GM19438 (cell line): ENCODE results near the gene GALR1.

Experiments used
- ATAC-seq: cut with Tn5 transposase; IDR thresholded peaks from one replicate; pipeline ENCODE4 v1.9.1; 2021; ENCODE audit warnings: low read depth; ENCODE audit not compliant: unreplicated experiment

GALR1 gene

DNA sequence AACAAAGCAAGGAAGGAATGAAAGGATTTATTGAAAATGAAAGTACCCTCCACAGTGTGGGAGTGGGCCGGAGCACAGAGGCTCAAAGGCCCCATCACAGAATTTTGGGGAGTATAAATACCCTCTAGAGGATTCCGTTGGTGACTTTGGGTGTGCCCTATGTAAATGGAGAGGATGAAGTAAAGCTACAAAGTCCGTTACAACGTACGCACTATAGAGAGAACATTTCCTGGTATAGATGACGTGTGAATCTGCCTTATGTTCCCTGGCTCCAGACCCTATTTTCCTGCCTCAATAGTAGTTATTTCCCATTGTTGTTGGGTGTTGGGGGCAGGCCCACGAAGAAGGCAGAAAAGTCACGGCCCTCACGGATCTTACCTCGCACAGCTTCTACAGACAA lies 65.3 kb downstream of the GALR1 start:
- no peak for ATAC-seq

DNA sequence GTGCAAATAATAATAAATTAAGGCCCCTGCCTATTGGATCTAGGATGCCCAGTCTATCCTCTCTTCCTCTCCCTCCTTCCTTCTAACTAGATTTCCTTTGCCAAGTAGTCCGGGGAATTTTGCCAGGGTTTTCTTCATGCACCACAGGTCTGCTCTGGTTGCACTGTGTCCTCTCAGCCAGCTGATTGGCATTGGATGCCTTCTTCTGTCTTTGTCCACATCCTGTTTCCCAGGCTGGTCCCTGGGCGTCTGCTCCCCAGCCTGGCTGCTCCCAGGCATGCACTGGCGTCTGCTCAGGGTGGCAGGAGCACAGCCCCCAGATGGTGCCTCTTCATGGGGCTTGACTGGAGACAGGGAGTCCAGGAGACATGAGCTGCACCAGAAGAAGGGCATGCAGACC lies 66.4 kb downstream of the GALR1 start:
- ATAC-seq = no peak

DNA sequence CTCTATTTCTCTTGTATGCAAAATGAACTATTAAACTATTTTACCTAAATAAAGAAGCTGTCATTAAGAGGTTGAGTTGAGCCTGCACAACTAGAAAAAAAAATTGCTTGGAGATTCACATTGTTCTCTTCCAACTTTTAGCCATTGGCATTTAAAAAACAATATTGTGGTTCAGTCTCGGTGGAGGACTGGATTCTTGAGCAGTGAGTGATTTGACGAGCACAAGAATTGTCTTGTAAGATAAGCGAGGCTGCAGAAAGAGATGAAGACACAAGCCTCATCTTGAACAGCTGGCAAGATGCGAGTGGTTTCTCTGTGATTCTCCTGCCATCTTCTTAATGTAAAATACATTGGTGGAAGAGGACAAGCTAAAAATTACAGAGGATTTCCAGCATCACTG lies 67.0 kb downstream of the GALR1 start:
- no peak for ATAC-seq

DNA sequence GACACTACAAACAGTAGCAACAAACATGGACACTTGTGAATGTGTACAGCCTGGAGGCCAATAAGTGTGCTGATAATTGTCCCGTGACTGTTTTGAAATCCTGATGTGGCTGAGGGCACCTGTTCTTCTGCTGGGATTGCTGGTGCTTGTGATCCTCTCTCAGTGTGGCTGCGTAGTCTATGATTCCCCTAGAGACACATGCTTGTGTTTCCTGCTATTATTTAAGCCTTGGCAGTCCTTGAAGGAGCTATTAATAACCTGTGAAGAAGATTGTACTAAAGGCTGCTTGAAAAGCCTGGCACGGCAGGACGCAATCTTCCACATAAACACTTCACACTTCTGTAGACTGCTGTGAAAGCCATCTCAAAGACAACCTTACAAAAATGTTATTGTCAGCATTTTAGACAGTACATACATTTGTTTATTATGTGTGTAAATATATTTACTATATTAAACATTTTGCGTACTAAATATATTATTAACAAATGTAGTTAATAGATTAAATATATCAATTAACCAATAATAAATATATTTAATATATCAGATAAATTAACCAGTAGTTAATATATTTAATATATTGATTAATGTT lies 71.4 kb downstream of the GALR1 start:
- ATAC-seq = no peak

DNA sequence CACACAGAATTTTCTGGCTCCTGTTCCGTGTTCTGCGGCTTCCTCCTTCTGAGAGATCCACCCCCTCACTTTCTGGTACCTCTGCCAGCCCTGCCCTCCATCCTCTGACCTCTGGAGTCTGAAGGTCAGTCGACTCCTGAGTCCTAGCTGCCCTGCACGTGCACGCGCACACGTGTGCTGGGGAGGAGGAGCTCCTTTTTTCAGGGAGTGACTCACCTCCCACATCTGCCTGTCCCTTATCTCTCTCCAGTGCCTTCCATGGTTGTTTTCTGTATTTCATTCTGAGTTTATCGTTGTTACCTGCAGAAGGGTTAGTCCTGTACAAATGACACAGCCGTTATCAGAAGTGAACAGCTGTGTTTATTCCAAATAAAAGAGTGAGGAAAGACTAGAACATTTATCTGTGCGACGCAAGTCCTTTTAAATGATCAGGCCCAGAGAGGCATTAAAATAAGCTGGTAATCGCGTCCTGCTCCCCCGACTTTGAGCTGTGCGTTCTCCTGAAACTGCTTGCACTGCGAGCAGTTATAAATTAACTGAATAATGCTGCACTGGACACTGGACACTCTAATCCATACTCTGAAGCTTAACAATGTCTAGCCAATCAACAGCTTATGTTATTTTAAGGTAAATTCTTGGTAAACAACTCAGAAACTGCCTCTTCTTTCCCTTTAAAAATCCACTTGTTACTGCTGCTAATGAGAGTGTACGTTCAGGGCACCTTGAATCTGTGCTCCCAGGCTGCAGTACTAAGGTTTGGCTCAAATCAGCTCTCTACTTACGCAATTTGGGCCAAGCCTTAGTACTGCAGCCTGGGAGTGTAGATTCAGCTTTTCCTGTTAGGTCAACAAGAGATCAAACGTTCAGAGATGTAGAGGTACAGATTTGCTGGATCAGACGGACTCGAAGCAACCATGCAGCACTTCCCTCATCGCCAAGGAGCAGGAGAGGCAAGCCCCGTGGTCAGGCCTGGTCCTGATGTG lies 72.5 kb downstream of the GALR1 start:
- no peak for ATAC-seq

DNA sequence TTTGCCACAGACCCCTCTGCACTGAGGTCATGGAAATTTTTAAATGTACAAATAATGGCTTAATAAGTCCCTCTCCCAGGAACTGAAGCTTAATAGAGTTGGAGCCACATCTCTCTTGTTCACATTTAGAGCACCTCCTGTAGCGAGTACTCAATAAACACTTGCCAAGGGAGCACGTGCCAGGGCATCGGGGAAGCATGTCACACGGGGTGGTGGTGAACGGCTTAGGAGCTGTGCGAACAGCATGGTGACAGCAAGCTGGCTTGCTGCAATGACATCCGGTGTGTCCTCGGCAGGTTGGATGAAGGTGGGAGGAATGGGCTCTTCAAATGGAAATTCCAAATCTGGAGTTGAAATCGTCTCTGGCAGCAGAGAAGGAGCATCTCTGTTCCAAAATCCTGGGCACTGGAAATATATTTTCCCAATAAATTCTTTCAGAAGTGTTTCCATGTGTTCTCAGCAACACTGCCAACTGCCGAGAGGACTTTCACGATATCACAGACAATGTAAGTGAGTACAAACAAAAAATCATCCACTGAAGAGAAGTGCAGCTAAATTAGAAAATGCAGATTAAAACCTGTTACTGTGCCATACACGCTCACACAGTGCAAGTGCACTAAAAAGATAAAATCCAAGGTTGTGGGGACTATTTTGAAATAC lies 74.1 kb downstream of the GALR1 start:
- no peak for ATAC-seq
